Endothelial cell of umbilical vein (primary cell): ENCODE results near the gene PACS1. TPM values are rescaled to one million over a fixed set of nuclear protein-coding genes. Genes with fewer than 3 reads are reported as not detected.

Experiments used
- BruUV-seq: library from RNA; stranded (reverse); fragments of 400-500 nt; replicated peaks from 2 replicates; lab custom pipeline; 2021; lab: Mats Ljungman, UMichigan
- CTCF ChIA-PET: fragments of 300-600, 350-600 bp; sonication (Branson Sonifier 250); formaldehyde crosslinking; loops from one replicate; lab custom pipeline; 2021; ENCODE audit warnings: antibody characterized with exemption, inconsistent platforms; lab: Charles Lee
- POLR2A ChIA-PET: fragments of 300-600, 350-600 bp; sonication (Branson Sonifier 250); formaldehyde crosslinking; loops from one replicate; lab custom pipeline; 2021; ENCODE audit warnings: antibody characterized with exemption, inconsistent platforms; lab: Charles Lee
- DNase-seq: peaks from one replicate; pipeline ENCODE4 v3.0.0-alpha.2; 2011; ENCODE audit warnings: low read depth, low spot score
- FAIRE-seq: peaks from 2 replicates; lab custom pipeline; 2011; peaks lifted over from hg19 to GRCh38; lab: Jason Lieb, UNC
- H2AFZ ChIP-seq: 2 replicates; pipeline ENCODE4 v1.6.0; 2012; ENCODE audit warnings: low read depth, low read length, control low read depth, inconsistent platforms
- H3K27ac ChIP-seq: 2 replicates; pipeline ENCODE4 v1.5.1; 2011; ENCODE audit warnings: low read depth, mild to moderate bottlenecking, control low read depth, low read length, moderate library complexity; ENCODE audit not compliant: insufficient read depth
- H3K27me3 ChIP-seq, 2 experiments: 2 replicates each; pipeline versions ENCODE4 v1.6.0 to v1.6.1; 2011; ENCODE audit warnings: low read length in 2 of 2, mixed read lengths in 1 of 2; ENCODE audit not compliant: control insufficient read depth in 2 of 2, insufficient read depth in 2 of 2
- H3K36me3 ChIP-seq, 2 experiments: 2 replicates in 1 of 2; 3 replicates in 1 of 2; pipeline ENCODE4 v1.5.1; 2011; ENCODE audit warnings: low read length in 2 of 2, mild to moderate bottlenecking in 1 of 2, moderate library complexity in 1 of 2; ENCODE audit not compliant: control insufficient read depth in 2 of 2, insufficient read depth in 2 of 2; ENCODE audit errors: extremely low read depth in 1 of 2
- H3K4me1 ChIP-seq: 3 replicates; pipeline ENCODE4 v1.5.1; 2011; ENCODE audit warnings: mild to moderate bottlenecking, low read length; ENCODE audit not compliant: control insufficient read depth, insufficient read depth; ENCODE audit errors: extremely low read depth
- H3K4me2 ChIP-seq: 2 replicates; pipeline ENCODE4 v1.6.1; 2011; ENCODE audit warnings: low read length, control low read depth, mixed read lengths; ENCODE audit not compliant: insufficient read depth
- H3K4me3 ChIP-seq, 3 experiments: fragments of 200-600 bp in 1 of 3; sonication (generic), shearing (Covaris generic) in 1 of 3; replicated peaks in 1 of 3; 2 replicates each; pipeline ENCODE4 v1.5.1; 2011 to 2016; ENCODE audit warnings: control low read depth in 3 of 3, low read length in 3 of 3, mild to moderate bottlenecking in 2 of 3, inconsistent platforms in 1 of 3, low read depth in 1 of 3, moderate library complexity in 1 of 3; ENCODE audit not compliant: insufficient read depth in 1 of 3
- H3K79me2 ChIP-seq: 2 replicates; pipeline ENCODE4 v1.6.0; 2012; ENCODE audit warnings: low read length, inconsistent platforms; ENCODE audit not compliant: control insufficient read depth, insufficient read depth
- H3K9ac ChIP-seq: replicated peaks from 2 replicates; pipeline ENCODE3; 2011; ENCODE audit warnings: low read length, control low read depth; ENCODE audit not compliant: insufficient read depth; ENCODE audit errors: extremely low read depth
- H3K9me1 ChIP-seq: replicated peaks from 3 replicates; pipeline ENCODE4 v1.6.0; 2011; ENCODE audit warnings: mild to moderate bottlenecking, low read length; ENCODE audit not compliant: control insufficient read depth, insufficient read depth; ENCODE audit errors: extremely low read depth
- H3K9me3 ChIP-seq: replicated peaks from 2 replicates; pipeline ENCODE4 v1.5.1; 2012; ENCODE audit warnings: low read length, inconsistent platforms; ENCODE audit not compliant: control insufficient read depth, insufficient read depth
- H4K20me1 ChIP-seq: replicated peaks from 2 replicates; pipeline ENCODE3; 2011; ENCODE audit warnings: mild to moderate bottlenecking, low read length; ENCODE audit not compliant: control insufficient read depth, insufficient read depth; ENCODE audit errors: extremely low read depth
- CTCF ChIP-seq, 2 donors: IDR thresholded peaks; 1 replicate in 1 of 2; 2 replicates in 1 of 2; pipeline ENCODE4 v1.5.1; 2011; ENCODE audit warnings: low read length in 2 of 2, mild to moderate bottlenecking in 2 of 2, moderate library complexity in 2 of 2, control low read depth in 1 of 2, inconsistent platforms in 1 of 2, low read depth in 1 of 2; ENCODE audit not compliant: insufficient read depth in 1 of 2; ENCODE audit errors: extremely low read depth in 1 of 2
- EZH2 ChIP-seq: IDR thresholded peaks from 2 replicates; pipeline ENCODE4 v1.6.1; 2012; ENCODE audit warnings: borderline replicate concordance, low read depth, mild to moderate bottlenecking, moderate library complexity, low read length, inconsistent platforms; ENCODE audit not compliant: severe bottlenecking
- FOS ChIP-seq: IDR thresholded peaks from 2 replicates; pipeline ENCODE4 v1.6.1; 2011; ENCODE audit warnings: mild to moderate bottlenecking, low read length, moderate library complexity, borderline replicate concordance; ENCODE audit not compliant: insufficient read depth
- GATA2 ChIP-seq: IDR thresholded peaks from 2 replicates; pipeline ENCODE4 v1.7.0; 2011; ENCODE audit warnings: low read depth, mild to moderate bottlenecking, moderate library complexity, mixed read lengths, low read length; ENCODE audit not compliant: insufficient read length, insufficient read depth
- JUN ChIP-seq: IDR thresholded peaks from 2 replicates; pipeline ENCODE4 v1.6.1; 2011; ENCODE audit warnings: borderline replicate concordance, low read depth; ENCODE audit not compliant: insufficient read length, insufficient read depth
- MAX ChIP-seq: IDR thresholded peaks from 2 replicates; pipeline ENCODE4 v1.6.1; 2011; ENCODE audit not compliant: insufficient read depth, insufficient read length
- MYC ChIP-seq: IDR thresholded peaks from one replicate; pipeline ENCODE4 v1.6.1; 2011; ENCODE audit warnings: mild to moderate bottlenecking, low read depth, low read length
- POLR2A ChIP-seq: IDR thresholded peaks from 2 replicates; pipeline ENCODE4 v1.6.1; 2012; ENCODE audit warnings: low read depth, mild to moderate bottlenecking, control low read depth, low read length
- POLR2AphosphoS5 ChIP-seq: IDR thresholded peaks from 2 replicates; pipeline ENCODE4 v1.6.1; 2012; ENCODE audit warnings: low read depth, mild to moderate bottlenecking, control low read depth, low read length, moderate library complexity; ENCODE audit not compliant: insufficient read depth
- dilution Hi-C: fragments of 300-500 bp; cut with MboI; formaldehyde crosslinking; loops from one replicate; pipeline ENCODE4 v1.15.0; 2019; ENCODE audit warnings: low sequenced_read_pairs; ENCODE audit not compliant: extremely low pct_ligation_motif_present
- intact Hi-C: fragments of 100-400 bp; cut with micrococcal nuclease; formaldehyde crosslinking; loops from one replicate; pipeline ENCODE4 v1.10.0; 2022
- polyA plus RNA-seq, 4 experiments: library from polyadenylated mRNA; depleted of rRNA in 3 of 4; stranded (reverse) in 3 of 4; unstranded in 1 of 4; fragments of >200 nt; gene quantifications; 2 replicates each; pipeline versions ENCODE4 v1.2.1 to v1.2.3, GENCODE V29; 2011 to 2012; ENCODE audit warnings: missing spikeins in 1 of 4
- total RNA-seq: library from RNA; stranded (reverse); gene quantifications from 2 replicates; pipeline ENCODE4 v1.2.3, GENCODE V29; 2021

Gene PACS1
- total and polyA plus RNA-seq, 2 donors (not counting 3 experiments of a cell fraction or from before 2014, with no cell fraction given): 26.4 to 64.4 TPM

- H3K4me2 ChIP-seq: no peak overlapping the region
- no peak overlapping the region for H3K9ac ChIP-seq
- intact Hi-C loops (no loop called here), dilution Hi-C loops (no loop called here)
- DNase-seq (no peak), FAIRE-seq (no peak)
- H3K36me3 ChIP-seq: peaks cover 3 to 5% of the 10 kb centered on the region in 2 experiments
- H3K4me1 ChIP-seq: no peaks in the 10 kb centered on the region
- no peaks in the 10 kb centered on the region for H3K27me3 ChIP-seq
- no peak overlapping the region for H3K4me3 ChIP-seq
- TF ChIP-seq CTCF (IDR thresholded peaks at IDR 0.05; ENCODE audit: extremely low read depth in 1 of 2, insufficient read depth in 1 of 2, low read depth in 1 of 2, low read length in 2 of 2) (no peak), FOS (no peak), POLR2AphosphoS5 (no peak), GATA2 (no peak), MAX (no peak), MYC (no peak), JUN (no peak), POLR2A (no peak), EZH2 (no peak)
- BruUV-seq: no TSS peak
- H4K20me1 ChIP-seq: no peaks in the 10 kb centered on the region
- peaks cover 2% of the 10 kb centered on the region for H3K79me2 ChIP-seq
- no peak overlapping the region for H2AFZ ChIP-seq
- no peaks in the 10 kb centered on the region for H3K9me1 ChIP-seq
- H3K27ac ChIP-seq: no peak overlapping the region
- ChIA-PET CTCF (interaction anchor here (1.0 to 2.2 kb wide), 3 partner anchors 10 to 28 kb away, joined by 3 to 7 read pairs (median 6); no protein-coding TSS in a partner anchor), POLR2A (no interaction called here)
- H3K9me3 ChIP-seq: no peaks in the 10 kb centered on the region
Measured at GRCh38 chr11:66194391-66194790, 124.3 kb downstream of the PACS1 start.
